Neural cell (in vitro differentiated cells): ENCODE data around the gene MYO9A. TPM values are rescaled to one million over a fixed set of nuclear protein-coding genes. Genes with fewer than 3 reads are reported as not detected.

ENCODE experiments used
- H2AFZ ChIP-seq: fragments of 200-600, 300-800 bp; sonication (generic), shearing (Covaris generic); 2 replicates; pipeline ENCODE4 v1.6.0; 2014; ENCODE audit warnings: low read depth, mild to moderate bottlenecking, antibody characterized with exemption, low read length, moderate library complexity
- H3F3A ChIP-seq: fragments of 200-600 bp; shearing (Covaris generic); 2 replicates; pipeline ENCODE4 v1.6.1; 2016; ENCODE audit warnings: mild to moderate bottlenecking, moderate library complexity, mixed read lengths, antibody characterized with exemption, low read length; ENCODE audit not compliant: insufficient read depth, poor library complexity, severe bottlenecking
- H3K27ac ChIP-seq: fragments of 200-600, 300-800 bp; sonication (generic), shearing (Covaris generic); 2 replicates; pipeline ENCODE4 v1.5.1; 2014; ENCODE audit warnings: mild to moderate bottlenecking, low read length, moderate library complexity
- H3K27me3 ChIP-seq: fragments of 300-800, 200-600 bp; sonication (generic), shearing (Covaris generic); 2 replicates; pipeline ENCODE4 v1.6.0; 2014; ENCODE audit warnings: mild to moderate bottlenecking, low read depth, low read length, moderate library complexity; ENCODE audit not compliant: insufficient read depth
- H3K36me3 ChIP-seq: fragments of 300-800, 200-600 bp; sonication (generic), shearing (Covaris generic); 2 replicates; pipeline ENCODE4 v1.5.1; 2014; ENCODE audit warnings: mild to moderate bottlenecking, antibody characterized with exemption, low read length, moderate library complexity; ENCODE audit not compliant: insufficient read depth
- H3K4me2 ChIP-seq: fragments of 300-800, 200-600 bp; sonication (generic), shearing (Covaris generic); 2 replicates; pipeline ENCODE4 v1.6.0; 2014; ENCODE audit warnings: mild to moderate bottlenecking, low read length
- H3K4me3 ChIP-seq: fragments of 300-800, 200-600 bp; sonication (generic), shearing (Covaris generic); 2 replicates; pipeline ENCODE4 v1.5.1; 2014; ENCODE audit warnings: mild to moderate bottlenecking, low read length, moderate library complexity
- H3K79me2 ChIP-seq: fragments of 200-600 bp; shearing (Covaris generic); replicated peaks from 2 replicates; pipeline ENCODE4 v1.6.0; 2014; ENCODE audit warnings: mild to moderate bottlenecking, low read length, moderate library complexity; ENCODE audit not compliant: insufficient read depth
- H3K9ac ChIP-seq: fragments of 300-800, 200-600 bp; sonication (generic), shearing (Covaris generic); 2 replicates; pipeline ENCODE4 v1.6.1; 2016; ENCODE audit warnings: mild to moderate bottlenecking, low read length, mixed read lengths
- H3K9me2 ChIP-seq: fragments of 200-600 bp; shearing (Covaris generic); 2 replicates; pipeline ENCODE4 v1.6.1; 2016; ENCODE audit warnings: mild to moderate bottlenecking, low read length, mixed read lengths; ENCODE audit not compliant: insufficient read depth
- H3K9me3 ChIP-seq: fragments of 200-600, 300-800 bp; sonication (generic), shearing (Covaris generic); 2 replicates; pipeline ENCODE4 v1.6.1; 2016; ENCODE audit warnings: mild to moderate bottlenecking, mixed run types, low read length, moderate library complexity, mixed read lengths
- H4K20me1 ChIP-seq: fragments of 200-600 bp; shearing (Covaris generic); 2 replicates; pipeline ENCODE4 v1.6.1; 2016; ENCODE audit warnings: mild to moderate bottlenecking, mixed run types; ENCODE audit not compliant: insufficient read depth
- CTCF ChIP-seq: fragments of 450-650 bp; IDR thresholded peaks from 2 replicates; pipeline ENCODE4 v1.5.1; 2014; ENCODE audit warnings: antibody characterized with exemption, mild to moderate bottlenecking, moderate library complexity; ENCODE audit not compliant: poor library complexity, severe bottlenecking
- EP300 ChIP-seq: fragments of 450-650 bp; conservative IDR thresholded peaks from 2 replicates; pipeline ENCODE4 v1.6.1; 2014; ENCODE audit warnings: antibody characterized with exemption, mild to moderate bottlenecking, moderate library complexity; ENCODE audit not compliant: poor library complexity, severe bottlenecking
- EZH2 ChIP-seq: fragments of 200-600, 300-800 bp; shearing (Covaris generic), sonication (generic); IDR thresholded peaks from 2 replicates; pipeline ENCODE4 v1.6.1; 2014; ENCODE audit warnings: antibody characterized with exemption, low read length, borderline replicate concordance, mild to moderate bottlenecking; ENCODE audit not compliant: insufficient read depth, poor library complexity, severe bottlenecking
- MXI1 ChIP-seq: fragments of 450-650 bp; conservative IDR thresholded peaks from 2 replicates; pipeline ENCODE4 v1.6.1; 2014; ENCODE audit warnings: antibody characterized with exemption, mild to moderate bottlenecking; ENCODE audit not compliant: poor library complexity, severe bottlenecking
- POLR2AphosphoS5 ChIP-seq: IDR thresholded peaks from 2 replicates; pipeline ENCODE4 v1.6.1; 2012
- RAD21 ChIP-seq: fragments of 450-650 bp; conservative IDR thresholded peaks from 2 replicates; pipeline ENCODE4 v1.6.1; 2014; ENCODE audit warnings: antibody characterized with exemption, mild to moderate bottlenecking, moderate library complexity
- REST ChIP-seq: IDR thresholded peaks from 2 replicates; pipeline ENCODE4 v1.6.1; 2012; ENCODE audit warnings: borderline replicate concordance
- SMC3 ChIP-seq: fragments of 450-650 bp; conservative IDR thresholded peaks from 2 replicates; pipeline ENCODE4 v1.6.1; 2014; ENCODE audit warnings: antibody characterized with exemption, mild to moderate bottlenecking, moderate library complexity; ENCODE audit not compliant: poor library complexity
- TAF1 ChIP-seq: IDR thresholded peaks from 2 replicates; pipeline ENCODE4 v1.6.1; 2012; ENCODE audit warnings: low read depth
- polyA plus RNA-seq: library from polyadenylated mRNA; depleted of rRNA; stranded (reverse); fragments of >200 nt; gene quantifications from 2 replicates; pipeline ENCODE4 v1.2.3, GENCODE V29; 2014

Gene MYO9A
- polyA plus RNA-seq, 1 donor from 2014 or later, result 22.7 TPM

GRCh38 chr15:71817351-71817750 is 300.6 kb downstream of the MYO9A start:
- Histone ChIP-seq H2AFZ (no peak overlapping the region), H3K36me3 (no peaks in the 10 kb centered on the region), H3K27ac (no peak overlapping the region), H3F3A (no peaks in the 10 kb centered on the region), H3K9me3 (peaks cover 3% of the 10 kb centered on the region), H3K79me2 (no peaks in the 10 kb centered on the region), H3K4me2 (no peak overlapping the region), H3K9me2 (no peaks in the 10 kb centered on the region), H3K9ac (no peak overlapping the region), H3K4me3 (no peak overlapping the region), H3K27me3 (no peaks in the 10 kb centered on the region), H4K20me1 (no peaks in the 10 kb centered on the region)
- no peak for TF ChIP-seq RAD21
- no peak for TF ChIP-seq EZH2
- TF ChIP-seq CTCF, result no peak
- no peak for TF ChIP-seq REST
- TF ChIP-seq POLR2AphosphoS5, result no peak
- TF ChIP-seq TAF1, result no peak
- no peak for TF ChIP-seq SMC3
- no peak for TF ChIP-seq EP300
- TF ChIP-seq MXI1, result no peak

GRCh38 chr15:71815301-71815700 is 302.6 kb downstream of the MYO9A start:
- H3K4me3 ChIP-seq, result no peak overlapping the region
- peaks cover 3% of the 10 kb centered on the region for H3K9me3 ChIP-seq
- H3K79me2 ChIP-seq, result no peaks in the 10 kb centered on the region
- no peaks in the 10 kb centered on the region for H3K36me3 ChIP-seq
- H4K20me1 ChIP-seq, result no peaks in the 10 kb centered on the region
- H2AFZ ChIP-seq, result no peak overlapping the region
- H3K9ac ChIP-seq, result no peak overlapping the region
- TF ChIP-seq EP300 (no peak), MXI1 (no peak), POLR2AphosphoS5 (no peak), SMC3 (no peak)
- no peaks in the 10 kb centered on the region for H3F3A ChIP-seq
- no peaks in the 10 kb centered on the region for H3K27me3 ChIP-seq
- no peak overlapping the region for H3K4me2 ChIP-seq
- no peak overlapping the region for H3K27ac ChIP-seq
- no peaks in the 10 kb centered on the region for H3K9me2 ChIP-seq
